Endodermal cell (in vitro differentiated cells): ENCODE data around the gene SNRPA. TPM values are rescaled to one million over a fixed set of nuclear protein-coding genes. Genes with fewer than 3 reads are reported as not detected.

Experiments used
- DNase-seq: peaks from one replicate; pipeline ENCODE4 v3.0.0-alpha.2; 2017
- H3K27ac ChIP-seq: 2 replicates; pipeline ENCODE4 v1.5.1; 2013; ENCODE audit warnings: mild to moderate bottlenecking, low read depth, low read length, moderate library complexity
- H3K27me3 ChIP-seq: 2 replicates; pipeline ENCODE4 v1.6.1; 2013; ENCODE audit warnings: mild to moderate bottlenecking, low read length, moderate library complexity; ENCODE audit not compliant: insufficient read depth, control insufficient read depth, poor library complexity, severe bottlenecking
- H3K36me3 ChIP-seq: 2 replicates; pipeline ENCODE4 v1.7.0; 2013; ENCODE audit warnings: mild to moderate bottlenecking, low read length, moderate library complexity; ENCODE audit not compliant: control insufficient read depth, insufficient read depth
- H3K4me1 ChIP-seq: one replicate; pipeline ENCODE4 v1.7.0; 2013; ENCODE audit warnings: low read length; ENCODE audit not compliant: control insufficient read depth, insufficient read depth
- H3K4me3 ChIP-seq: 2 replicates; pipeline ENCODE4 v1.5.1; 2013; ENCODE audit warnings: mild to moderate bottlenecking, low read length, moderate library complexity
- H3K9ac ChIP-seq: 2 replicates; pipeline ENCODE4 v1.6.1; 2013; ENCODE audit warnings: mild to moderate bottlenecking, low read length, moderate library complexity; ENCODE audit not compliant: poor library complexity, severe bottlenecking; ENCODE audit errors: extremely low read depth
- H3K9me3 ChIP-seq: 2 replicates; pipeline ENCODE4 v1.6.1; 2013; ENCODE audit warnings: mild to moderate bottlenecking, low read length, moderate library complexity; ENCODE audit not compliant: control insufficient read depth
- H3K27ac Mint-ChIP-seq: 2 replicates; pipeline ENCODE4 v1.8.0; 2020; ENCODE audit warnings: mixed read lengths
- H3K27me3 Mint-ChIP-seq: 2 replicates; pipeline ENCODE4 v1.8.0; 2021; ENCODE audit warnings: mild to moderate bottlenecking, mixed read lengths; ENCODE audit not compliant: insufficient read depth
- H3K36me3 Mint-ChIP-seq: 2 replicates; pipeline ENCODE4 v1.8.0; 2020; ENCODE audit warnings: low read depth, mixed read lengths
- H3K4me1 Mint-ChIP-seq: 2 replicates; pipeline ENCODE4 v1.8.0; 2020; ENCODE audit warnings: mixed read lengths
- H3K4me3 Mint-ChIP-seq: 2 replicates; pipeline ENCODE4 v1.8.0; 2020; ENCODE audit warnings: mild to moderate bottlenecking, moderate library complexity, mixed read lengths
- H3K9me3 Mint-ChIP-seq: 2 replicates; pipeline ENCODE4 v1.8.0; 2020; ENCODE audit warnings: mild to moderate bottlenecking, mixed read lengths
- CTCF ChIP-seq: fragments of 200-600 bp; sonication (generic); conservative IDR thresholded peaks from 2 replicates; pipeline ENCODE4 v1.5.0; 2021; ENCODE audit warnings: antibody characterized with exemption, mild to moderate bottlenecking
- WGBS, 2 experiments: methylation state at CpG; one replicate each; pipeline versions ENCODE4 v1.1.5 to v1.1.7; 2013; ENCODE audit warnings: missing lambda C conversion rate in 2 of 2, mixed read lengths in 1 of 2; ENCODE audit not compliant: insufficient coverage in 1 of 2, insufficient read length in 1 of 2; 5-methylcytosine and 5-hydroxymethylcytosine counted together
- total RNA-seq, 2 donors: library from RNA; stranded (reverse); fragmentation: NEBNext Ultra II Directional in 1 of 2; extraction: Animal tissue kit (Norgen Biotek cat#: 25700) in 1 of 2; gene quantifications; 2 replicates in 1 of 2; 3 replicates in 1 of 2; pipeline ENCODE4 v1.2.1, GENCODE V29; 2021

Gene SNRPA
- total RNA-seq, 2 donors from 2014 or later, result 160 to 199 TPM

- Histone ChIP-seq H3K9ac (peak overlapping the region; percentile 87), H3K27me3 (no peaks in the 10 kb centered on the region), H3K27ac (peak overlapping the region; percentile 100), H3K36me3 (no peaks in the 10 kb centered on the region), H3K4me1 (no peaks in the 10 kb centered on the region), H3K9me3 (no peaks in the 10 kb centered on the region), H3K4me3 (peak overlapping the region; percentile 91)
- Mint-ChIP-seq H3K4me1 (peaks cover 7% of the 10 kb centered on the region), H3K36me3 (peaks cover 7% of the 10 kb centered on the region), H3K9me3 (no peaks in the 10 kb centered on the region), H3K27ac (peak overlapping the region; percentile 100), H3K4me3 (peak overlapping the region; percentile 85), H3K27me3 (no peaks in the 10 kb centered on the region)
- DNase-seq, result peak; percentile 96
- WGBS, 2 experiments, result 25 to 35% methylated on average over 7 to 13 of the region's 13 CpGs
- TF ChIP-seq CTCF, result no peak
Observed at GRCh38 chr19:40776932-40777644, 26.1 kb downstream of the SNRPA start.

GRCh38 chr19:40777645-40777936 is 26.6 kb downstream of the SNRPA start:
- Histone ChIP-seq H3K9ac (peak overlapping the region; percentile 87), H3K9me3 (no peaks in the 10 kb centered on the region), H3K36me3 (no peaks in the 10 kb centered on the region), H3K27ac (peak overlapping the region; percentile 100), H3K27me3 (no peaks in the 10 kb centered on the region), H3K4me1 (no peaks in the 10 kb centered on the region), H3K4me3 (peak overlapping the region; percentile 91)
- peak overlapping the region; percentile 100 for H3K27ac Mint-ChIP-seq
- WGBS, 2 experiments, result 0% methylated on average over 9 to 10 of the region's 10 CpGs
- no peaks in the 10 kb centered on the region for H3K27me3 Mint-ChIP-seq
- H3K9me3 Mint-ChIP-seq, result no peaks in the 10 kb centered on the region
- TF ChIP-seq CTCF, result no peak
- H3K4me3 Mint-ChIP-seq, result peak overlapping the region; percentile 85
- no peak for DNase-seq
- H3K36me3 Mint-ChIP-seq, result peaks cover 10% of the 10 kb centered on the region
- H3K4me1 Mint-ChIP-seq, result peaks cover 7% of the 10 kb centered on the region

GRCh38 chr19:40777937-40778705 is 27.1 kb downstream of the SNRPA start, which contains the start of gene RAB4B:
RAB4B (plus strand) TSS chr19:40778247; CDS start chr19:40778376, 129 bp downstream.
- no peak for TF ChIP-seq CTCF
- DNase-seq, result peak; percentile 100
- Histone ChIP-seq H3K9me3 (no peaks in the 10 kb centered on the region), H3K4me3 (peak within 1 kb of the TSS; percentile 91), H3K36me3 (no peaks in the 10 kb centered on the region), H3K4me1 (no peaks in the 10 kb centered on the region), H3K9ac (peak within 1 kb of the TSS; percentile 87), H3K27ac (peak within 1 kb of the TSS; percentile 100), H3K27me3 (no peaks in the 10 kb centered on the region)
- H3K9me3 Mint-ChIP-seq, result no peaks in the 10 kb centered on the region
- WGBS, 2 experiments, result 0% methylated on average over 7 to 56 of the region's 56 CpGs
- H3K27ac Mint-ChIP-seq, result peak within 1 kb of the TSS; percentile 100
- peaks cover 7% of the 10 kb centered on the region for H3K4me1 Mint-ChIP-seq
- peak within 1 kb of the TSS; percentile 85 for H3K4me3 Mint-ChIP-seq
- H3K27me3 Mint-ChIP-seq, result no peaks in the 10 kb centered on the region
- peaks cover 10% of the 10 kb centered on the region for H3K36me3 Mint-ChIP-seq
